AG04450 (cell line): Measurements from ENCODE around the gene SSR2. TPM values are rescaled to one million over a fixed set of nuclear protein-coding genes. Genes with fewer than 3 reads are reported as not detected.
"Not testable (repeated sequence)": the region's sequence is repeated elsewhere in the genome, so short reads cannot be mapped to it uniquely, and the experiment has no call there.

Experiments used
- CTCF ChIA-PET: fragments of 300-600, 350-600 bp; formaldehyde crosslinking; extraction: SDS; loops from one replicate; lab custom pipeline; 2022; ENCODE audit warnings: antibody characterized with exemption, inconsistent platforms; lab: Charles Lee
- POLR2A ChIA-PET: fragments of 350-600 bp; formaldehyde crosslinking; extraction: SDS; loops from one replicate; lab custom pipeline; 2021; ENCODE audit warnings: antibody characterized with exemption, inconsistent platforms; lab: Yijun Ruan, JAX
- DNase-seq: peaks from one replicate; pipeline ENCODE4 v3.0.0-alpha.2; 2011; ENCODE audit warnings: low read depth, low spot score
- H3K27ac ChIP-seq: one replicate; pipeline ENCODE4 v1.5.1; 2012; ENCODE audit warnings: low read depth, low read length, control low read depth
- H3K27me3 ChIP-seq: one replicate; pipeline ENCODE4 v1.6.0; 2012; ENCODE audit warnings: low read length; ENCODE audit not compliant: control insufficient read depth, insufficient read depth
- H3K4me3 ChIP-seq: 2 replicates; pipeline ENCODE4 v1.5.1; 2011; ENCODE audit warnings: mild to moderate bottlenecking, low read depth, low read length, control low read depth
- H3K9me3 ChIP-seq: 2 replicates; pipeline ENCODE4 v1.5.1; 2012; ENCODE audit warnings: low read length; ENCODE audit not compliant: control insufficient read depth, insufficient read depth
- CTCF ChIP-seq: IDR thresholded peaks from 2 replicates; pipeline ENCODE4 v1.5.1; 2011; ENCODE audit warnings: low read depth, low read length, control low read depth, inconsistent platforms
- polyA plus RNA-seq: library from polyadenylated mRNA; depleted of rRNA; stranded (reverse); fragments of >200 nt; gene quantifications from 2 replicates; pipeline ENCODE4 v1.2.3, GENCODE V29; 2011

The SSR2 gene
- polyA plus RNA-seq, 1 experiment: 867 TPM

- POLR2A ChIA-PET: interaction anchor here (0.8 to 1.8 kb wide), 5 partner anchors 12 to 56 kb away, joined by 3 to 7 read pairs (median 4); partner anchors contain the start of genes KHDC4 and RXFP4
- no peak overlapping the region for H3K27ac ChIP-seq
- TF ChIP-seq CTCF: peak; percentile 99
These were observed 31.3 kb downstream of the SSR2 start for GRCh38 chr1:155989242-155990004.

GRCh38 chr1:155984903-155985645, 35.7 kb downstream of the SSR2 start:
- ChIA-PET CTCF (interaction anchor here (0.6 kb wide), 1 partner anchor 45 kb away, joined by 4 read pairs; no protein-coding TSS in a partner anchor), POLR2A (interaction anchor here (0.6 kb wide), 1 partner anchor 39 kb away, joined by 3 read pairs; no protein-coding TSS in a partner anchor)
- peak overlapping the region; percentile 92 for H3K27ac ChIP-seq
- not testable (repeated sequence) for DNase-seq, H3K27me3 ChIP-seq, H3K9me3 ChIP-seq, H3K4me3 ChIP-seq

More at GRCh38 chr1:155989242-155990004, 31.3 kb downstream of the SSR2 start:
- Histone ChIP-seq H3K4me3 (peak overlapping the region; percentile 39), H3K27me3 (no peaks in the 10 kb centered on the region), H3K9me3 (no peaks in the 10 kb centered on the region)
- DNase-seq: no peak
- CTCF ChIA-PET: interaction anchor here (0.5 to 4.2 kb wide), 39 partner anchors 8 to 130 kb away, joined by 3 to 57 read pairs (median 4); partner anchors contain the start of genes KHDC4, RXFP4 and SYT11

DNA sequence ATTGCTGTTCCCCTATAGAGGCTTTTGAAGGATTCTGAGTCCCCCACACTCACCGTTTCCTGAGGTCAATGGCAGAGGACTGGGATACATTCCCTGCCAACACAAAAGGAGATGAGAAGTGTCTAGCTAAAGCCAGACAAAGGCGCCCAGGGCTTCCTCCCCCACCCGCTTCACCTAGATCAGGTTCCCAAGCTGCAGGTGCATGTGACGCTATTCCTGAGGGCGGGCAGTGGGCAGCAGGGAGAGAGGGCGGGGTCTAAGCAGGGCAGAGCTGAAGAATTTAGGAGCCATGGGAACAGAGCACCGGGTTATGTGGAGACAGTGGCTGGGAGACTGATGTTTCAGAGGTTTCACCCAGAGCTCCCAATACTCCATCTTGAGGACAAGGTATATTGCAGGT, 36.4 kb downstream of the SSR2 start:
- Histone ChIP-seq H3K27ac (peak overlapping the region; percentile 92), H3K4me3 (no peak overlapping the region), H3K9me3 (no peaks in the 10 kb centered on the region), H3K27me3 (no peaks in the 10 kb centered on the region)
- DNase-seq: no peak
- TF ChIP-seq CTCF: no peak
- ChIA-PET POLR2A (interaction anchor here (0.5 to 2.2 kb wide), 7 partner anchors 16 to 239 kb away, joined by 3 to 7 read pairs (median 3); partner anchors contain the start of gene KHDC4), CTCF (interaction anchor here (0.6 to 1.2 kb wide), 3 partner anchors 19 to 45 kb away, joined by 3 to 4 read pairs (median 3); no protein-coding TSS in a partner anchor)

DNA sequence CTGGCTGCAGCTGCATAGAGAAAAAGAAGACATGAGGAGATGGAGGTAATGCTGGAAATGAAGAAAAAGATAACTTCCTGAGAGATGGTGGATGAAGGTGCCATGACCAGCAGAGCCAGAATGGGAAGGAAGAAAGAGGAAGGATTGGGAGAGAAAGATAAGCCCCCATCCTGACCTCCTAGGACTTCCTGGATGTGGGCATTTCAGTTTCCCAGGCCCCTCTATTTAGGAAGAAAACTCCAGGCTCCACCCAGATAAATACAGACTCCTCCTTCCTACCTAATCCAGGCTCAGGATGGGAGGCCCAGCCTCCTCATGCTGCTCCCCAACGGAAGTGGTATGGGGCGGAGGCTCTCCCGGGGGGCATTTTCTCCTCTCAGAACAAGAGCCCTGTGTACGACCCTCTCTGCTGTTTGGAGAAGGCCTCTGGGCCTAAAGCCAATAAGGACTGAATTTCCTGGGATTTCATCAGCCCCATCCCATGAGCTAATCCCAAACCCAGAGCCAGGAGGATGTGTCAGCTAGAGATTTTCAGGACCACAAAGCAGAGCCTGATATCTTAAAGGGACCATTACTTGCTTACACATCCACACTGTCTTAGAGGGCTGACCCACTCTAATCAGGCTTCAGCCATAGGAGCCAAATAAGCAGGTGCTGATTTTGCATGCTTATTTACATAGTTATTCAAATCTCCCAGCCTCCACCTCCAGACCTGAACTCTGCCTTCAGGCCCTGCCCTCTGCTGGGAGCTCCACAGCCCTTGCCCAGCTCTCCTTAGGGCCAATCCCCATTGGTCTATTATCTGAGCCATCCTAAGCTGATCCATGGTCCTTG, 37.3 kb downstream of the SSR2 start:
- POLR2A ChIA-PET: interaction anchor here (0.6 to 2.2 kb wide), 10 partner anchors 8 to 238 kb away, joined by 3 to 7 read pairs (median 3); partner anchors contain the start of gene KHDC4
- DNase-seq: peak; percentile 99
- no peak; the same call in 1 of the 2 replicates for TF ChIP-seq CTCF
- peak overlapping the region; percentile 85 for H3K4me3 ChIP-seq
- CTCF ChIA-PET: interaction anchor here (0.6 to 1.2 kb wide), 5 partner anchors 18 to 155 kb away, joined by 3 to 4 read pairs (median 3); no protein-coding TSS in a partner anchor
- H3K9me3 ChIP-seq: no peaks in the 10 kb centered on the region; the same call in 1 of the 2 replicates
- peak overlapping the region; percentile 92 for H3K27ac ChIP-seq
- no peaks in the 10 kb centered on the region for H3K27me3 ChIP-seq
